ENCODE measurements around the gene SFSWAP.

GRCh38 chr12:131677699-131678098, 33.2 kb upstream of the SFSWAP start:
- TF ChIP-seq CTCF (IDR thresholded peaks at IDR 0.05) (no peak), POLR2A (IDR thresholded peaks at IDR 0.05) (no peak)
